A549 (cell line): Measurements from ENCODE around the gene TOX2. TPM values are rescaled to one million over a fixed set of nuclear protein-coding genes. Genes with fewer than 3 reads are reported as not detected.

Source experiments
- ATAC-seq, 2 experiments: fragments of 200-7000 bp in 1 of 2; fragments of >200 bp in 1 of 2; cut with Nextera tagmentation in 1 of 2; cut with Tn5 transposase in 1 of 2; 3 replicates each; pipeline versions ENCODE4 v1.8.0 to v1.9.1; 2018 to 2020; ENCODE audit warnings: mild to moderate bottlenecking in 1 of 2, moderate library complexity in 1 of 2
- CTCF ChIA-PET: fragments of 300-600 bp; sonication (Branson Sonifier 250); formaldehyde crosslinking; extraction: SDS; loops from one replicate; lab custom pipeline; 2021; ENCODE audit warnings: antibody characterized with exemption, inconsistent platforms; lab: Yijun Ruan, JAX
- POLR2A ChIA-PET: fragments of 350-600 bp; formaldehyde crosslinking; extraction: SDS; loops from one replicate; lab custom pipeline; 2021; ENCODE audit warnings: antibody characterized with exemption, inconsistent platforms; lab: Yijun Ruan, JAX
- DNase-seq, 2 experiments: peaks; one replicate each; pipeline versions ENCODE4 v3.0.0 to v3.0.0-alpha.2; 2011 to 2016; ENCODE audit warnings: low read depth in 1 of 2, low spot score in 1 of 2
- FAIRE-seq: peaks from 2 replicates; lab custom pipeline; 2011; peaks lifted over from hg19 to GRCh38; lab: Jason Lieb, UNC
- H3K27ac ChIP-seq, 2 experiments: fragments of >200 bp; sonication (Bioruptor Twin); formaldehyde crosslinking; 3 replicates each; pipeline ENCODE4 v1.5.1; 2016 to 2017
- H3K4me1 ChIP-seq: fragments of >200 bp; sonication (Bioruptor Twin); formaldehyde crosslinking; 3 replicates; pipeline ENCODE4 v1.6.1; 2016
- H3K4me2 ChIP-seq: fragments of >200 bp; sonication (Bioruptor Twin); formaldehyde crosslinking; 3 replicates; pipeline ENCODE4 v1.6.1; 2016
- H3K4me3 ChIP-seq: fragments of >200 bp; sonication (Bioruptor Twin); formaldehyde crosslinking; 3 replicates; pipeline ENCODE4 v1.5.1; 2016
- H3K9me3 ChIP-seq: fragments of >200 bp; sonication (Bioruptor Twin); formaldehyde crosslinking; 3 replicates; pipeline ENCODE4 v1.6.1; 2016
- BCL3 ChIP-seq: fragments of >200 bp; sonication (Bioruptor Twin); formaldehyde crosslinking; IDR thresholded peaks from 3 replicates; pipeline ENCODE4 v1.6.1; 2016
- CBX2 ChIP-seq: fragments of 200-600 bp; sonication (generic); IDR thresholded peaks from 2 replicates; pipeline ENCODE4 v1.6.1; 2016; ENCODE audit warnings: low read depth, mild to moderate bottlenecking, borderline replicate concordance
- CBX8 ChIP-seq: fragments of 200-600 bp; sonication (generic); IDR thresholded peaks from 2 replicates; pipeline ENCODE4 v1.6.1; 2016
- E2F6 ChIP-seq: IDR thresholded peaks from 2 replicates; pipeline ENCODE4 v1.6.1; 2012; ENCODE audit warnings: low read depth, borderline replicate concordance
- ELK1 ChIP-seq: fragments of 150-350 bp; IDR thresholded peaks from 2 replicates; pipeline ENCODE4 v1.6.1; 2014; ENCODE audit warnings: low read depth, mild to moderate bottlenecking, low read length
- EP300 ChIP-seq, 2 experiments: fragments of >200 bp; sonication (Bioruptor Twin); formaldehyde crosslinking; IDR thresholded peaks; 2 replicates in 1 of 2; 3 replicates in 1 of 2; pipeline ENCODE4 v1.6.1; 2016 to 2017
- ESRRA ChIP-seq: fragments of 150-350 bp; IDR thresholded peaks from 2 replicates; pipeline ENCODE4 v1.6.1; 2014; ENCODE audit warnings: mild to moderate bottlenecking, low read length, borderline replicate concordance
- FOSB ChIP-seq: fragments of 250-450 bp; sonication (Bioruptor Pico); IDR thresholded peaks from 2 replicates; pipeline ENCODE4 v1.5.0; 2020; ENCODE audit warnings: mild to moderate bottlenecking, moderate library complexity
- HOXB13 ChIP-seq: fragments of 250-450 bp; sonication (Bioruptor Pico); IDR thresholded peaks from 2 replicates; pipeline ENCODE4 v1.5.0; 2020; ENCODE audit warnings: low read depth, mild to moderate bottlenecking, moderate library complexity
- JUNB ChIP-seq: fragments of >200 bp; sonication (Bioruptor Twin); formaldehyde crosslinking; IDR thresholded peaks from 2 replicates; pipeline ENCODE4 v1.6.1; 2016
- KDM5A ChIP-seq: fragments of 200-600 bp; sonication (generic); IDR thresholded peaks from 2 replicates; pipeline ENCODE4 v1.6.1; 2016; ENCODE audit warnings: antibody characterized with exemption, mild to moderate bottlenecking
- NPAS2 ChIP-seq: fragments of 250-450 bp; sonication (Bioruptor Pico); IDR thresholded peaks from 2 replicates; pipeline ENCODE4 v1.8.0; 2022; ENCODE audit warnings: mild to moderate bottlenecking, moderate library complexity, borderline replicate concordance
- PBX3 ChIP-seq: IDR thresholded peaks from 2 replicates; pipeline ENCODE4 v1.6.1; 2012
- POLR2AphosphoS2 ChIP-seq: conservative IDR thresholded peaks from 2 replicates; pipeline ENCODE4 v1.6.1; 2012; ENCODE audit warnings: low read length, improper control_type of control experiment, inconsistent platforms
- RAD21 ChIP-seq, 2 experiments: fragments of >200 bp in 1 of 2; sonication (Bioruptor Twin) in 1 of 2; formaldehyde crosslinking in 1 of 2; IDR thresholded peaks in 1 of 2; conservative IDR thresholded peaks in 1 of 2; 2 replicates in 1 of 2; 3 replicates in 1 of 2; pipeline ENCODE4 v1.6.1; 2012 to 2018; ENCODE audit warnings: inconsistent platforms in 1 of 2
- RCOR1 ChIP-seq: fragments of 150-350 bp; IDR thresholded peaks from 2 replicates; pipeline ENCODE4 v1.6.1; 2014; ENCODE audit warnings: antibody characterized with exemption, low read length, low read depth
- RNF2 ChIP-seq: fragments of 200-600 bp; sonication (generic); IDR thresholded peaks from 2 replicates; pipeline ENCODE4 v1.6.1; 2016; ENCODE audit warnings: low read depth, mild to moderate bottlenecking, antibody characterized with exemption, moderate library complexity, borderline replicate concordance
- SMC3 ChIP-seq: fragments of >200 bp; sonication (Bioruptor Twin); formaldehyde crosslinking; IDR thresholded peaks from 3 replicates; pipeline ENCODE4 v1.6.1; 2018; ENCODE audit warnings: inconsistent platforms
- TP53 ChIP-seq: fragments of 250-450 bp; sonication (Bioruptor Pico); IDR thresholded peaks from 2 replicates; pipeline ENCODE4 v1.5.0; 2021; ENCODE audit warnings: mild to moderate bottlenecking, moderate library complexity
- ZFP36 ChIP-seq: fragments of 450-650 bp; IDR thresholded peaks from 2 replicates; pipeline ENCODE4 v1.6.1; 2014; ENCODE audit warnings: borderline replicate concordance; ENCODE audit not compliant: partially characterized antibody
- WGBS: methylation state at CpG from one replicate; pipeline ENCODE4 v1.1.6; 2017; ENCODE audit errors: missing lambda C conversion rate; 5-methylcytosine and 5-hydroxymethylcytosine counted together
- polyA plus RNA-seq, 4 experiments: library from polyadenylated mRNA; depleted of rRNA in 3 of 4; stranded (reverse); fragments of >200 nt; fragmentation: RNase III in 1 of 4; extraction: RNeasy Plus Mini Kit Qiagen cat#74134 plus additional on column Dnase treatment in 1 of 4; gene quantifications; 2 replicates in 3 of 4; 3 replicates in 1 of 4; pipeline ENCODE4 v1.2.3, GENCODE V29; 2011 to 2017
- TF ChIP-seq, protein P1 (sequence below): fragments of >200 bp; sonication (Bioruptor Twin); formaldehyde crosslinking; IDR thresholded peaks from 2 replicates; pipeline ENCODE4 v1.6.1; 2016

The TOX2 gene
- polyA plus RNA-seq, 2 of the 4 experiments (the other 2 are of a cell fraction), result 2.5 to 5.3 TPM

DNA sequence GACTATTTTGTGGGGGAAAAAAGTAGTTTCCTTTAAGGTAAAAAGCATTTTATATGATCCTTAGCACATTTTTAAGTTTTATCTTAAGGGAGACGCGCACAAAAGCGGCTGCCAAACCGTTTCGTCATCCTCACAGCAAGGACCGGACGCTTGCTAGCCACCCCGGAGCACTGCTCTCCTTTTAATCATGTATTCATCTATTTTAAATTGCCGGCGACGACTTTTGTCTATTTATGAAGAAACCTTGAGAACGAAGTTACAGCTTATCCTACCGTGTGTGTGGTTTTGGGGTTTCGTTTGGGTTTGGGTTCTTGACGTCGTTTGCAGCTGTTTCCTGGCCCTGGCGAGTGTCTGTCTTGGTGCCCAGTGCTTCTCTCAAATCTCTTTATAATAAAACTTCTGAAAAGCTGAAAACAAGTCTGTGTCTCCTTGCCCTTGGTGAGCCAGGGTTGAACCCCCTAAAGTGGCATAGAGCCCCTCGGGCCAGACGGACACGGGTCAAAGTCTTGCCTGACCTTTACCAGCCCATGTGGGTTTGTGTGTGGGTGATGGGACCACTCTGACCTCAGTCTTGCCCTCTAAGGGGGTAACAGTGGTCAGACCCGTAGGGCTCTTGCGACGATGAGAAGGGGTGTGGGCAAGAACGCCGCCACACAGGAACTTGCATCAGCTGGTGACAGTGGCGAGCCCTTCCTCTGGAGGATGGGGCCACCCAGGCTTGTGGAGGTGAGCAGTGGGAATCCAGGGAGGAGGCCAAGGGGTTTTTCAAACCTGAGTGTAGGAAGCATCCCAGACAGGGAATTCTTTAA is 154.8 kb downstream of the TOX2 start:
- ChIA-PET CTCF (no interaction called here), POLR2A (no interaction called here)
- peaks cover 6% of the 10 kb centered on the region; the same call in 2 of the 3 replicates for H3K4me1 ChIP-seq
- 79% methylated on average over 23 of the region's 26 CpGs for WGBS
- ATAC-seq (no peak), FAIRE-seq (no peak), DNase-seq (no peak)
- TF ChIP-seq CBX2 (no peak), ELK1 (no peak), JUNB (no peak), KDM5A (no peak)
- no peak overlapping the region for H3K27ac ChIP-seq
- no peaks in the 10 kb centered on the region for H3K9me3 ChIP-seq
- no peak overlapping the region for H3K4me3 ChIP-seq
- no peak overlapping the region for H3K4me2 ChIP-seq

GRCh38 chr20:44070139-44070900 is 155.7 kb downstream of the TOX2 start:
- no peaks in the 10 kb centered on the region for H3K9me3 ChIP-seq
- FAIRE-seq (no peak), DNase-seq (no peak), ATAC-seq (no peak)
- ChIA-PET POLR2A (no interaction called here), CTCF (no interaction called here)
- no peak overlapping the region for H3K27ac ChIP-seq
- no peak overlapping the region for H3K4me3 ChIP-seq
- no peak overlapping the region for H3K4me2 ChIP-seq
- WGBS, result 78% methylated on average over 13 of the region's 17 CpGs
- no peak for TF ChIP-seq BCL3
- TF ChIP-seq FOSB (CRISPR knock-in tag), result no peak
- TF ChIP-seq POLR2AphosphoS2, result no peak
- TF ChIP-seq HOXB13 (CRISPR knock-in tag), result no peak
- TF ChIP-seq RNF2, result no peak
- no peak for TF ChIP-seq E2F6
- TF ChIP-seq TP53 (CRISPR knock-in tag), result no peak
- H3K4me1 ChIP-seq, result peaks cover 11% of the 10 kb centered on the region; the same call in 2 of the 3 replicates

GRCh38 chr20:44071057-44071456 is 156.4 kb downstream of the TOX2 start:
- CTCF ChIA-PET, result no interaction called here
- DNase-seq, result no peak
- no peak overlapping the region for H3K27ac ChIP-seq
- peaks cover 11% of the 10 kb centered on the region; the same call in 2 of the 3 replicates for H3K4me1 ChIP-seq
- no peaks in the 10 kb centered on the region for H3K9me3 ChIP-seq
- 95% methylated on average over 8 of the region's 10 CpGs for WGBS
- POLR2A ChIA-PET, result interaction anchor here (0.7 kb wide), 1 partner anchor 320 kb away, joined by 3 read pairs; no protein-coding TSS in a partner anchor
- TF ChIP-seq ESRRA, result no peak
- TF ChIP-seq KDM5A, result no peak
- no peak for TF ChIP-seq NPAS2
- TF ChIP-seq PBX3, result no peak
- TF ChIP-seq EP300 (IDR thresholded peaks at IDR 0.05), result no peak
- no peak for TF ChIP-seq ZFP36
- no peak for TF ChIP-seq POLR2AphosphoS2
- TF ChIP-seq, protein P1, sequence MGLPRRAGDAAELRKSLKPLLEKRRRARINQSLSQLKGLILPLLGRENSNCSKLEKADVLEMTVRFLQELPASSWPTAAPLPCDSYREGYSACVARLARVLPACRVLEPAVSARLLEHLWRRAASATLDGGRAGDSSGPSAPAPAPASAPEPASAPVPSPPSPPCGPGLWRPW, result no peak
- no peak for TF ChIP-seq CBX8
- TF ChIP-seq JUNB, result no peak
- TF ChIP-seq FOSB (CRISPR knock-in tag), result no peak
- no peak for TF ChIP-seq TP53 (CRISPR knock-in tag)
- no peak for TF ChIP-seq RCOR1
- no peak for TF ChIP-seq RAD21 (conservative IDR thresholded peaks at IDR 0.05 in 1 of 2, IDR thresholded peaks at IDR 0.05 in 1 of 2)
- no peak for TF ChIP-seq E2F6
- no peak for TF ChIP-seq SMC3
- no peak overlapping the region for H3K4me3 ChIP-seq
- FAIRE-seq, result no peak
- no peak overlapping the region for H3K4me2 ChIP-seq
- ATAC-seq, result no peak
